IPS-11a (cell line): ENCODE data around the gene PBLD.
"Not testable (repeated sequence)": the region's sequence is repeated elsewhere in the genome, so short reads cannot be mapped to it uniquely, and the experiment has no call there.

ENCODE experiments used
- H3K4me3 ChIP-seq: one replicate; pipeline ENCODE4 v1.5.1; 2013; ENCODE audit warnings: low read depth, low read length, control low read depth

Gene PBLD

GRCh38 chr10:68331455-68332258 is 1.1 kb downstream of the PBLD start, which contains the start of gene HNRNPH3:
HNRNPH3 (plus strand) TSS chr10:68332064; CDS start chr10:68337222, 5,158 bp downstream.
- H3K4me3 ChIP-seq: peak within 1 kb of the TSS; percentile 95

DNA sequence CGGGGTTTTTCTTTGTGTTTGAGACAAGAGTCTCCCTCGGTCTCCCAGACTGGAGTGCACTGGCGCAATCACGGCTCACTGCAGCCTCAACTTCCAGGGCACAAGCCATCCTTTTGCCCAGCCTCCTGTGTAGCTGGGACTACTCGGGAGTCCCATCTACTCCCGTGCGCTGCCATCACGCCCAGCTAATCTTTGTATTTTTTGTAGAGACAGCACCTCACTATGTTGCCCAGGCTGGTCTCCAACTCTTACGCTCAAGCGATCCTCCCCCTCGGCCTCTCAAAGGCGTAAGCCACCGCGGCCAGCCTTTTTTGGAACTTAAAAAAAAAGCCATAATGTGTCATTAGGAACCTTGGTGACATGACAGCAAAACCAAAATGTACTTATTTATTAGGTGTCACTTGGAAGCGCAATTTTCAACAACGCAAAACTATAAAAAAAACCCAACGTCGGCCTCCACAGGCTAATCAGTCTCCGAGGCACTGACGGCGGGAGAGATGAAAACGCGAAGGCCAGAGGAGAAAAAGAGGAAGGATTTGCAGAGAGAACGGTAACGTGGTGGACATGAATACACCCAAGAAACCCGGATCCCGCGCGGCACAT is 1.8 kb downstream of the PBLD start:
- peak overlapping the region; percentile 95 for H3K4me3 ChIP-seq

DNA sequence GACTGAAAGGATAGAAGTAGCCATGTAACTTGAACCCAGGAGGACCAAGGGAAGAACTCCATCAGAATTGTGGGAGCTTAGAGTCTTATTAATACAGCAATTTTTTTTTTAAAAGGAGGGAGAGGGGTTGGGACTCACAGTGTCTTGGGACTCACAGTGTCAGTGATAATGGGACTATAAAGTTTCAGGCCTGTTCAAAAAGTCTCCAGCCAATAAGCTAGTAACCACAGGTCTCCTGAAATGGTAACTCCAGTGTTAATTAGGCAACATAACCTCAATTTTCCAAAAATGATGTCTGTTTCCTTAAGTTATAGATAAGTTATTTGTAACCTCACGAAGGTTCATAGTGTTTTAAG is 3.2 kb downstream of the PBLD start:
- H3K4me3 ChIP-seq: no peak overlapping the region

DNA sequence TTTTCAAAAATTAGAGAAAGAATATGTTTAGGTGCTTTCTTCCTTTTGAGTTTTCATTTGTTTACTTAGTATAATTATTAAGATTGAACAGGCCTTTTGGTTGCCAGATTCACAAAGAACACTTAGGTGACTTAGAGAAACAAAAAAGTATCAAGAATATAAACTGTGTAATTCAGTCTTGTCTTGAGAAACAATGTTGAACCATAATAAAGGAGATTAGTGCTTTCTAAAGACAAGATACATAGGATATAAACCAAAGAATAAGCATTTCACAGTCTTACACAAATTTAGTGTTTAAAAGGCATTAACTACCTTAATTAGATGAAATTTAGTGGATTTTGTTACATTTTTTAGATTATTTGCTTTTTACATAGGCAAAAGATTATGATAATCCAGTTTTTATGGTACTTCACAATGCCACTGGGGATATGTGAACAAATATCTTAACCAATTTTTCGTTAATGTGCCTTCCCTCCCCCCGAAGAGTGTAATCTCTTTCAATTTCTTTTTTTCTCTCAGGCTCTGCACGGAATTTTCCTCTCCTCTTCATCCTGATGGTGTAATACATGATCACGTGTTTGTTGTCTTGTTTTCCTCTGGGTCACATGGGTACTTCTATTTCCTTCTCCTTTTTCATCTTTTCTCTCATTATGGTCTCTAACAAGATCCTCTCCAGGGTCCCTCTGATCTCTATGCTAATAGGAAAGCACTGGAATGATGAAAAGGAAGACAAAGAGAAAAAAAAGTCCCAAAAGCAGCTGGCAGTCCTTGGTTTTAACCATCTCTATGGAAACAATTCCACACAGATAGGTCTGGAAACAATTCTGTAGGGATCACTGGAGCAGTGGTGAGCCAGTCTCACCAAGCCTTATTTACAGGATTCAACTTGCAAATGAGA is 4.6 kb downstream of the PBLD start:
- no peak overlapping the region for H3K4me3 ChIP-seq

DNA sequence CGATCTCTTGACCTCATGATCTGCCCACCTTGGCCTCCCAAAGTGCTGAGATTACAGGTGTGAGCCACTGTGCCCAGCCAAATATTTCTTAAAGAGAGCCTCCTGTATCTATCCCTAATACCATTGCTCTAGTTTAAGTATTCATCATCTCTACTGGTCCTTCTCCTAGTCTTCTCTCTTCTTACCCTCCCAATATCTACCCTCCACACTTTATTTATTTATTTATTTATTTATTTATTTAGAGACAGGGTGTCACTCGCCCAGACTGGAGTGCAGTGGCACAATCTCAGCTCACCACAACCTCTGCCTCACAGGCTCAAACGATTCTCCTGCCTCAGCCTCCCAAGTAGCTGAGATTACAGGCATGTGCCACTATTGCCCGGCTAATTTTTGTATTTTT is 8.3 kb downstream of the PBLD start:
- not testable (repeated sequence) for H3K4me3 ChIP-seq

GRCh38 chr10:68318331-68319059 is 14.2 kb downstream of the PBLD start:
- H3K4me3 ChIP-seq: no peak overlapping the region

DNA sequence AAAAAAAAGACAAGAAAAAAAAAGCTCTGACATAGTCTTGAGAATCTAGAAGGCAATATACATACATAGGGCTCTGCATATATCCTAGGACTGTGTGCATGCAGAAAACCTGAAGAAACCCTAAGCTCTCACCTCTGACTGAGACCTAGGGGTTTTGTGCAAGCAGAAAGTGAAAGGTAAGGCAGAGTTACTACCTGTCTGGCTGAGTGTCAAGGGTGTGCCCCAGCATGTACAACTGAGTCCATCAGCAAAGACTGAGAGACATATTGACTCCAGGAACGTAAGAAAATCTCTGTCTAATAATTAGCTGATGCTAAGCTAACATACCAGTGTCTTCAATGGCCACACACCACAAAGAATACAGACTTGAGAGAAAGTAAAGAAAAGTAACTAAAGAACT is 17.1 kb downstream of the PBLD start:
- H3K4me3 ChIP-seq: no peak overlapping the region

- not testable (repeated sequence) for H3K4me3 ChIP-seq
Measured at GRCh38 chr10:68314930-68315329, 17.8 kb downstream of the PBLD start.

GRCh38 chr10:68310531-68310930 is 22.2 kb downstream of the PBLD start:
- no peak overlapping the region for H3K4me3 ChIP-seq

- no peak overlapping the region for H3K4me3 ChIP-seq
Measured at GRCh38 chr10:68305854-68306253, 26.9 kb downstream of the PBLD start.

DNA sequence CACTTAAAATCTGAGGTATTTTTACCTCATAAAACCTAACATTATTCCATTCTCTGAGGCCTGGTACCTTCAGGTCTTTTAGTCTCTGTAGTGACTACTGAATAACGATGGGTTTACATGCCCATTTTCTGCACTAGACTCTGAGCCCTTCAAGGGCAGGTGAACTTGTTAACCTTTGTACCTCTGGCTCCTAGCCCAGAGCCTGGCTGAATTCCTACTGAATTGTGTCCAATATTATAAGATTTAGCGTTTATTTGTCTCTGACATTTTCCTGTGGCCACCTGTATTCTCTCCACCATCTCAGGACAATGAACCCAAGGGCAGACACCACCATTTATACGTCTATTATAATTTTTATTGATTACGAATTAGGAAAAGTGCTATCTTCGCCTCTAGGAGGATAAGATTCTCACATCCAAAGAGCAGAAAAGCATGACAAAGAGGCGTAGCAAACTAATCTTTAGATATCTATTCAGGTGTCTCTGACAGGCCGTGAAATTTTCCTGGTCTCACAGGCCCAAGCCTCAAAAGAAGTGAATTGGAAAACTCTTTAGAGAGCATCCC is 28.8 kb downstream of the PBLD start:
- no peak overlapping the region for H3K4me3 ChIP-seq

GRCh38 chr10:68302871-68303270 is 29.9 kb downstream of the PBLD start:
- no peak overlapping the region for H3K4me3 ChIP-seq

DNA sequence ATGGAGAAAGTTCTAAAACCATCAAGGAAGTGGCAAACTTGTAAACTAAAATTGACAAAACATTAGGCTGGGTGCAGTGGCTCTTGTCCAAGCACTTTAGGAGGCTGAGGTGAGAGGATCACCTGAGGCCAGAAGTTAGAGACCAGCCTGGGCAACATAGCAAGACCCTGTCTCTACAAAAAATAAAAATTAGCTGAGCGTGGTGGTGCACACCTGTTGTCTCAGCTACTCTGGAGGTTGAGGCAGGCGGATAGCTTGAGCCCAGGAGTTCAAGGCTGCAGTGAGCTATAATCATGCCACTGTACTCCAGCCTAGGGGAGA is 30.3 kb downstream of the PBLD start:
- no peak overlapping the region for H3K4me3 ChIP-seq

GRCh38 chr10:68301790-68302502 is 30.8 kb downstream of the PBLD start:
- no peak overlapping the region for H3K4me3 ChIP-seq

- no peak overlapping the region for H3K4me3 ChIP-seq
Measured at GRCh38 chr10:68301301-68301700, 31.4 kb downstream of the PBLD start.

- no peak overlapping the region for H3K4me3 ChIP-seq
Measured at GRCh38 chr10:68296843-68297663, 35.7 kb downstream of the PBLD start.

DNA sequence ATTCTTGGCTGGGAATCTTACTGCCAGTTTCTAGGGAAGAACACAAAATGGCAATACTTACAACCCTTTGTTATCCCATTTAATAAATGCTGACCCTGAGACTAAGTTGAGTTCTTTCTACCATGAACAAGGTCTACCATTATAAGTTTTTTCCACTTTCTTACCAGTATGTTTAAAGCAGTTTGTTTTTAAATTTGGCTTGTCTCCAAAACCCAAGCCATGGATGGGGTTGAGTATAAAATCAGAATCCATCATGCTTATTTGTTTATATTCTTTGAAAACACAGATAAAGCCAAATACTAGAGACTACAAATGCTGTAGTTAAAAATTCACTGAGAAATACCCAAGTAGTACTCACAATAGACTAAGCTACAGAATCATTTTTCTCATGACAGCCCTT is 42.0 kb downstream of the PBLD start:
- H3K4me3 ChIP-seq: no peak overlapping the region

DNA sequence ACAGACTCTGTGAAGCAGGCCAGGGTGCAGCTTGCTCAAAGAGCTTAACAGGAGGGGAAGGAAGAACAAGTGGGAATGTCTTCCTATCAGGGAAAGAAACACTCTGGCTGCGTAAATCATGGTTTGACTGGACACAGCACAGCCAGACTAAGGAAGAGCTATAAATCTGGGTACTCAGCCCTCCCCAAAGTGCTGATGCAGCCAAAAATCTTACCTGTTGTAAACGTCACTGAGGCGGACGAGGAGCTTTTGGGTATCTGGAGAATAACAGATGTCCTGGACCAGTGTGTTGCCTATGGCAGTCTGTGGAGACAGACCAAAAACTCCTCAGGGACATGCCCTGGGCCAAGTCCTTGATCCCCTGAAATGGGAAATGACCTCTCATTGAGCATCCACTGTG is 44.0 kb downstream of the PBLD start:
- no peak overlapping the region for H3K4me3 ChIP-seq
